Choroid plexus epithelial cell (primary cell): ENCODE results near the gene CSTF1.

ENCODE experiments used
- DNase-seq: peaks from one replicate; pipeline ENCODE4 v3.0.0-alpha.2; 2010; ENCODE audit warnings: low read depth
- H3K4me3 ChIP-seq: 2 replicates; pipeline ENCODE4 v1.5.1; 2011; ENCODE audit warnings: low read depth, mild to moderate bottlenecking, control low read depth, low read length, moderate library complexity
- TF ChIP-seq, protein P1 (sequence below): conservative IDR thresholded peaks from 2 replicates; pipeline ENCODE4 v1.5.1; 2011; ENCODE audit warnings: low read depth, mild to moderate bottlenecking, control low read depth, inconsistent platforms, low read length, moderate library complexity

The CSTF1 gene

DNA sequence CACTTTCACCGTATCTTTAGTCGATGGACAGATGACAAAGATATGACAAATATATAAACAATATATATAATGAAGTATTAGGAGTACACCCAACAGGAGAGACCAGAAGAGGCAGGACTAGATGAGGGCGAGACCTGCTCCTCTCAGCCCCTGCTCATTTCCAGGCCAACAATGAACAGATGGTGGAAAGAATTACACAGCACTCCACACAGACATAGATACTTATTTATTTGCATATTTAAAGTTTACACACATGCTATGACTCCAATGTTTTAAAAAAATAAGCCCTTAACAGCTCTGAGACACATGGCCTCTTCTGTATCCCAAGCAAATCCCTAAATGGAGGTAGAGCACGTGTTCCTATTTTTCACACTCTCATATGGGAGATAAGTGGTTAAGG lies 23.3 kb upstream of the CSTF1 start:
- no peak for DNase-seq
- H3K4me3 ChIP-seq: no peak overlapping the region
- TF ChIP-seq, protein P1, sequence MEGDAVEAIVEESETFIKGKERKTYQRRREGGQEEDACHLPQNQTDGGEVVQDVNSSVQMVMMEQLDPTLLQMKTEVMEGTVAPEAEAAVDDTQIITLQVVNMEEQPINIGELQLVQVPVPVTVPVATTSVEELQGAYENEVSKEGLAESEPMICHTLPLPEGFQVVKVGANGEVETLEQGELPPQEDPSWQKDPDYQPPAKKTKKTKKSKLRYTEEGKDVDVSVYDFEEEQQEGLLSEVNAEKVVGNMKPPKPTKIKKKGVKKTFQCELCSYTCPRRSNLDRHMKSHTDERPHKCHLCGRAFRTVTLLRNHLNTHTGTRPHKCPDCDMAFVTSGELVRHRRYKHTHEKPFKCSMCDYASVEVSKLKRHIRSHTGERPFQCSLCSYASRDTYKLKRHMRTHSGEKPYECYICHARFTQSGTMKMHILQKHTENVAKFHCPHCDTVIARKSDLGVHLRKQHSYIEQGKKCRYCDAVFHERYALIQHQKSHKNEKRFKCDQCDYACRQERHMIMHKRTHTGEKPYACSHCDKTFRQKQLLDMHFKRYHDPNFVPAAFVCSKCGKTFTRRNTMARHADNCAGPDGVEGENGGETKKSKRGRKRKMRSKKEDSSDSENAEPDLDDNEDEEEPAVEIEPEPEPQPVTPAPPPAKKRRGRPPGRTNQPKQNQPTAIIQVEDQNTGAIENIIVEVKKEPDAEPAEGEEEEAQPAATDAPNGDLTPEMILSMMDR: no peak

DNA sequence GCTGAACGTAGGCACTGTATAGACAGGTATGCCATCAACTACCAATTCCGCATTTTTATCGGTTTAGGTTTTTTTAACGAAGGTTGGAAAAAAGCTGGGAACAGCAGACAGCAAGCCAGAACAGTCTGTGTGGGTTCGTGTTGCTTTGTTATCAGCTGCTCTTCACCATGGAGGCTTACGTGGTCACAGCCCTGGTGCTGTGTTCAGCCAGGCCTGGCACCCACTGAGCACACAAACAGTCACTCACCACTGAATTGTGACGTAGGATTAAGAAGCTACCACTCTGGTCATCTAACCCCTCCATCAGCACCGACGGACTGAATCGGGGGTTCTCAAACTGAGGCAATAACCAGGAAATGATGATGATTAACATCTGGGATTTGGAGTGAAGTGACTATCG lies 20.5 kb upstream of the CSTF1 start:
- TF ChIP-seq, protein P1: no peak
- no peak for DNase-seq
- H3K4me3 ChIP-seq: no peak overlapping the region

DNA sequence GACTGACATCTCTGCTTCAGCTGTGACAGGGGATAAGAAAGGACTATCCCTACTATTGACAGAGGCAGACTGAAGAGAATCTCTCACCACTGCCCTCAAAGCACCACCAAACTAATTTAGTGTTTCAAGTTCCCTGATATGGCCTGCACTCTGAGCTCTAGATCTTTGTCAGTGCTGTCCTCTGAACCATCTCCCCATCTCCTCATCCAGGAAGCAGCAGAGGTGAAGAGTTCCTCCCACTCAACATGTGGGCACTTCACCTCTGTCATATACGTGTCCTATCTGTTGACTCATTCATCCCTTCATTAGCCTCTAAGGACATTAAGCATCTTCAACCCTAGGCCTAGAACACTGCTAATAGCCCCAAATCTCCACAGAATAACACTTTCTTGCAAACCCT lies 19.6 kb upstream of the CSTF1 start:
- no peak overlapping the region for H3K4me3 ChIP-seq
- no peak for DNase-seq
- TF ChIP-seq, protein P1: no peak

DNA sequence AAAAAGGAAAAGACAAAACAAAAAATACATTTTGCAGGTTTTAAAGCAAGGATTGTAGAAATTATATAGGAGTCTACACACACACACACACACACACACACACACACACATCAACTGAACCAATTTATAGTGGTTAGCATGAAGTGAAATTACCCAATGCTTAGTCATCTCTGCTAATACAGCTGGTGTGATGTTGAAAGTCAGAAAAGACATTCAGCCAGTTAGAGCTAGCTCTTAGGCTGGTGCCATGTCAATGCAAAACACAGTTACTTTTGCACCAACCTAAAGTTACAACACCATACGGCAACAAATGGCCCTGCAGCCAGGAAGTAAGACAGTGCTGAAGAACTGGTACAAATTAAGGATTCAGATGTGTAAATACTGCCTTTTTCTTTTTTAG lies 18.5 kb upstream of the CSTF1 start:
- H3K4me3 ChIP-seq: no peak overlapping the region
- DNase-seq: peak; percentile 99
- TF ChIP-seq, protein P1: no peak

DNA sequence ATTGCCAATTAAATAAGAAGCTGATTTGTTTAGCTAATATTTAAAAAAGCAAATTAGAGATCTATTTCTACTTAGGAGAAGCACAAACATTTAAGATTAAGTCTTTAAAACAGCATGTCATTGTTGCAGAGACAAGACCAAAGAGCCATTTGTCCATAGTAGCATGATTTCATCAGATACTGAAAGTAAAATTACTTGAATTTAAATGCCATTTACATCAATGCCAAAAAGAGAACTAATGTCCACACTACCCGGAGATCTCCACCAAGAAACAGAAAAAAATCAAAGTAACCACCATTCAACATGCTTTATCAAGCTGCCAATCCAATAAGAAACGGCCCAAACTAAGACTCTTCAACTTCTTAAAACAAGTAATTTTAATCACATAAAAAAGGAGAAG lies 16.1 kb upstream of the CSTF1 start:
- TF ChIP-seq, protein P1: no peak
- no peak overlapping the region for H3K4me3 ChIP-seq
- DNase-seq: no peak

DNA sequence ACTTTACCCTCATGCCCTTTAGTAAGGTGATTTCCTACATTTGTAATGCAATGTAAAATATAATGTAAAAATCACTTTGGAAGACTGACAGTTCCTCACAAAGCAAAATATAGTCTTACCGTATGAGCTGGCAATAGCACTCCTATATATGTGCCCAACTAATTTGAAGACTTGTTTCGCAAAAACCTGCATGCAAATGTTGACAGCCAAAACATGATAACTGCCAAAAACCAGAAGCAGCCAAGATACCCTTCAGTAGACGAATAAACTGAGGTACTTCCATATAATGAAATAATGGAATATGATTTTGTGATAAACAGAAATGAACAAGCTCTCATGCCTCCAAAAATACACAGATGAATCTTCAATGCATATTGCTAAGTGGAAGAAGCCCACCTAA lies 14.1 kb upstream of the CSTF1 start:
- no peak for DNase-seq
- TF ChIP-seq, protein P1: no peak
- no peak overlapping the region for H3K4me3 ChIP-seq

DNA sequence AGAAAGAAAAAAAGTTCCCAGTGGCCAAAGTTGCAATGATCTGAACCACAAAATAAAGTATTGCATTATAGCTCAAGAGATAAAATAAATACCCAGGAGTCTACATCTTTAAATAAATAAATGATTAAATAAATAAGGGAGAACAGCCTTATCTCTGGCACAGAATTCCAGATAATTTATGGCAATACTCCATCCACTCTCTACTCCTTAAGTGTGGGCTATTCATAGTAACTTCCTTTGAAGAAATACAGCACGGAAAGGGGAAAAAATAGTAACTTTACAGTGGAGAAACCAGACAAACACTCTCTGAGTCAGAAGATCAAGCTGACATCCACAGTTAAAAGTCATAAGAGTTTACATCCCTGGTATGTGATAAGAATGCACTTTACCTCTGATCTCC lies 12.1 kb upstream of the CSTF1 start:
- no peak overlapping the region for H3K4me3 ChIP-seq
- TF ChIP-seq, protein P1: no peak
- DNase-seq: peak; percentile 60
